HCT116 (cell line): ENCODE data around the gene MYH11. TPM values are rescaled to one million over a fixed set of nuclear protein-coding genes. Genes with fewer than 3 reads are reported as not detected.

Source experiments
- ATAC-seq: fragments of 200-7000 bp; cut with Tn5 transposase; 2 replicates; pipeline ENCODE4 v1.9.1; 2020; ENCODE audit warnings: mild to moderate bottlenecking, moderate library complexity
- BruUV-seq: library from RNA; stranded (reverse); fragments of 400-500 nt; replicated peaks from 2 replicates; lab custom pipeline; 2021; lab: Mats Ljungman, UMichigan
- CTCF ChIA-PET: fragments of 300-600 bp; sonication (Branson Sonifier 250); formaldehyde crosslinking; loops from one replicate; lab custom pipeline; 2021; ENCODE audit warnings: antibody characterized with exemption; lab: Charles Lee
- POLR2A ChIA-PET: fragments of 300-600, 350-600 bp; sonication (Branson Sonifier 250); formaldehyde crosslinking; loops from one replicate; lab custom pipeline; 2021; ENCODE audit warnings: antibody characterized with exemption; lab: Charles Lee
- RAD21 ChIA-PET, 2 experiments: fragments of 300-600 bp; sonication (Branson Sonifier 250); formaldehyde crosslinking; loops; one replicate each; lab custom pipeline; 2023; ENCODE audit warnings: low total read pairs in 2 of 2; ENCODE audit not compliant: uncharacterized antibody in 2 of 2, unreplicated experiment in 2 of 2, low non-redundant PET in 1 of 2; lab: Charles Lee
- DNase-seq: peaks from one replicate; pipeline ENCODE4 v3.0.0-alpha.2; 2010; ENCODE audit warnings: low read depth, low spot score
- H2AFZ ChIP-seq: fragments of 200-600 bp; shearing (Covaris generic), sonication (generic); 2 replicates; pipeline ENCODE4 v1.6.1; 2017; ENCODE audit warnings: low read depth, mixed run types, mixed read lengths, antibody characterized with exemption, low read length; ENCODE audit not compliant: poor library complexity, severe bottlenecking
- H3K27ac ChIP-seq: 2 replicates; pipeline ENCODE4 v1.5.1; 2012; ENCODE audit warnings: low read depth, low read length
- H3K27me3 ChIP-seq: fragments of 200-600 bp; sonication (generic); 2 replicates; pipeline ENCODE4 v1.6.1; 2016; ENCODE audit warnings: mixed run types, low read length, mixed read lengths; ENCODE audit not compliant: insufficient read depth
- H3K36me3 ChIP-seq, 2 experiments: fragments of 200-500 bp in 1 of 2; fragments of 200-600 bp in 1 of 2; sonication (Bioruptor generic) in 1 of 2; sonication (generic) in 1 of 2; 2 replicates each; pipeline versions ENCODE4 v1.5.1 to v1.6.1; 2014 to 2016; ENCODE audit warnings: low read length in 2 of 2, inconsistent platforms in 1 of 2, mixed read lengths in 1 of 2, mixed run types in 1 of 2; ENCODE audit not compliant: insufficient read depth in 2 of 2, control insufficient read depth in 1 of 2
- H3K4me1 ChIP-seq, 2 experiments: fragments of 200-600 bp in 1 of 2; sonication (generic) in 1 of 2; 2 replicates each; pipeline versions ENCODE4 v1.5.1 to v1.6.1; 2012 to 2017; ENCODE audit warnings: low read length in 2 of 2, inconsistent platforms in 1 of 2, mild to moderate bottlenecking in 1 of 2, mixed read lengths in 1 of 2, mixed run types in 1 of 2, moderate library complexity in 1 of 2; ENCODE audit not compliant: insufficient read depth in 2 of 2, control insufficient read depth in 1 of 2
- H3K4me2 ChIP-seq: fragments of 200-600 bp; sonication (generic); 2 replicates; pipeline ENCODE4 v1.6.1; 2017; ENCODE audit warnings: mixed run types, low read length, mixed read lengths
- H3K4me3 ChIP-seq, 2 experiments: fragments of 200-600 bp in 1 of 2; sonication (generic) in 1 of 2; replicated peaks in 1 of 2; 2 replicates each; pipeline ENCODE4 v1.5.1; 2011 to 2016; ENCODE audit warnings: low read length in 2 of 2, control low read depth in 1 of 2, low read depth in 1 of 2, mild to moderate bottlenecking in 1 of 2, mixed read lengths in 1 of 2, mixed run types in 1 of 2
- H3K79me2 ChIP-seq: fragments of 200-600 bp; sonication (generic); 2 replicates; pipeline ENCODE4 v1.6.1; 2017; ENCODE audit warnings: mild to moderate bottlenecking, mixed run types, low read length, moderate library complexity, mixed read lengths; ENCODE audit not compliant: insufficient read depth
- H3K9ac ChIP-seq: fragments of 200-600 bp; sonication (generic); 2 replicates; pipeline ENCODE4 v1.6.1; 2016; ENCODE audit warnings: low read length, mixed read lengths
- H3K9me2 ChIP-seq: fragments of 200-600 bp; sonication (generic), shearing (Covaris generic); 2 replicates; pipeline ENCODE4 v1.6.1; 2017; ENCODE audit warnings: mixed run types, mild to moderate bottlenecking, moderate library complexity; ENCODE audit not compliant: insufficient read depth
- H3K9me3 ChIP-seq, 2 experiments: fragments of 200-500 bp in 1 of 2; fragments of 200-600 bp in 1 of 2; sonication (Bioruptor generic) in 1 of 2; sonication (generic) in 1 of 2; 2 replicates each; pipeline ENCODE4 v1.6.1; 2014 to 2017; ENCODE audit warnings: low read length in 2 of 2, mixed read lengths in 2 of 2, inconsistent platforms in 1 of 2, low read depth in 1 of 2, mild to moderate bottlenecking in 1 of 2, mixed run types in 1 of 2, moderate library complexity in 1 of 2; ENCODE audit not compliant: control insufficient read depth in 1 of 2, insufficient read depth in 1 of 2
- H4K20me1 ChIP-seq: fragments of 200-600 bp; sonication (generic), shearing (Covaris generic); 2 replicates; pipeline ENCODE4 v1.6.1; 2017; ENCODE audit warnings: mixed run types, mild to moderate bottlenecking, moderate library complexity; ENCODE audit not compliant: insufficient read depth
- CBX3 ChIP-seq: IDR thresholded peaks from 2 replicates; pipeline ENCODE4 v1.6.1; 2012; ENCODE audit warnings: low read depth
- FOSL1 ChIP-seq: IDR thresholded peaks from 2 replicates; pipeline ENCODE4 v1.6.1; 2012; ENCODE audit warnings: low read depth
- RAD21 ChIP-seq: IDR thresholded peaks from 2 replicates; pipeline ENCODE4 v1.6.1; 2012; ENCODE audit warnings: low read depth, mild to moderate bottlenecking
- ZBTB33 ChIP-seq: IDR thresholded peaks from 2 replicates; pipeline ENCODE4 v1.6.1; 2011; ENCODE audit warnings: mild to moderate bottlenecking, low read length, moderate library complexity; ENCODE audit not compliant: insufficient replicate concordance; ENCODE audit errors: extremely low read depth
- ZFX ChIP-seq: fragments of 450-650 bp; IDR thresholded peaks from 2 replicates; pipeline ENCODE4 v1.6.1; 2017
- intact Hi-C: fragments of 100-400 bp; cut with micrococcal nuclease; formaldehyde crosslinking; loops from 2 replicates; pipeline ENCODE4 v1.10.0; 2022
- total RNA-seq: library from RNA; stranded (reverse); gene quantifications from one replicate; pipeline ENCODE4 v1.2.1, GENCODE V29; 2021; ENCODE audit not compliant: unreplicated experiment
- TF ChIP-seq, protein P1 (sequence below), 3 experiments: fragments of 200-600 bp in 1 of 3; sonication (generic) in 1 of 3; IDR thresholded peaks in 2 of 3; conservative IDR thresholded peaks in 1 of 3; 2 replicates each; pipeline ENCODE4 v1.5.1; 2012 to 2017; ENCODE audit warnings: low read depth in 2 of 3, low read length in 2 of 3, antibody characterized with exemption in 1 of 3, borderline replicate concordance in 1 of 3, control low read depth in 1 of 3, mild to moderate bottlenecking in 1 of 3, mixed read lengths in 1 of 3, mixed run types in 1 of 3, moderate library complexity in 1 of 3; ENCODE audit not compliant: insufficient read depth in 1 of 3

Gene MYH11
- total RNA-seq, 1 experiment from 2014 or later, result 0.61 TPM

GRCh38 chr16:15835136-15835878 is 21.5 kb downstream of the MYH11 start:
- H2AFZ ChIP-seq, result no peak overlapping the region
- no peaks in the 10 kb centered on the region for H3K9me2 ChIP-seq
- no peak for TF ChIP-seq ZBTB33
- no peak for TF ChIP-seq RAD21
- TF ChIP-seq, protein P1, sequence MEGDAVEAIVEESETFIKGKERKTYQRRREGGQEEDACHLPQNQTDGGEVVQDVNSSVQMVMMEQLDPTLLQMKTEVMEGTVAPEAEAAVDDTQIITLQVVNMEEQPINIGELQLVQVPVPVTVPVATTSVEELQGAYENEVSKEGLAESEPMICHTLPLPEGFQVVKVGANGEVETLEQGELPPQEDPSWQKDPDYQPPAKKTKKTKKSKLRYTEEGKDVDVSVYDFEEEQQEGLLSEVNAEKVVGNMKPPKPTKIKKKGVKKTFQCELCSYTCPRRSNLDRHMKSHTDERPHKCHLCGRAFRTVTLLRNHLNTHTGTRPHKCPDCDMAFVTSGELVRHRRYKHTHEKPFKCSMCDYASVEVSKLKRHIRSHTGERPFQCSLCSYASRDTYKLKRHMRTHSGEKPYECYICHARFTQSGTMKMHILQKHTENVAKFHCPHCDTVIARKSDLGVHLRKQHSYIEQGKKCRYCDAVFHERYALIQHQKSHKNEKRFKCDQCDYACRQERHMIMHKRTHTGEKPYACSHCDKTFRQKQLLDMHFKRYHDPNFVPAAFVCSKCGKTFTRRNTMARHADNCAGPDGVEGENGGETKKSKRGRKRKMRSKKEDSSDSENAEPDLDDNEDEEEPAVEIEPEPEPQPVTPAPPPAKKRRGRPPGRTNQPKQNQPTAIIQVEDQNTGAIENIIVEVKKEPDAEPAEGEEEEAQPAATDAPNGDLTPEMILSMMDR (IDR thresholded peaks at IDR 0.05 in 2 of 3, conservative IDR thresholded peaks at IDR 0.05 in 1 of 3; ENCODE audit: borderline replicate concordance in 1 of 3, insufficient read depth in 1 of 3, low read depth in 2 of 3, low read length in 2 of 3), result no peak
- TF ChIP-seq CBX3, result no peak
- TF ChIP-seq FOSL1, result no peak
- TF ChIP-seq ZFX, result no peak
- ChIA-PET CTCF (no interaction called here), RAD21 (no interaction called here), POLR2A (no interaction called here)
- H3K27me3 ChIP-seq, result no peaks in the 10 kb centered on the region
- no peaks in the 10 kb centered on the region for H3K4me1 ChIP-seq
- no peaks in the 10 kb centered on the region for H3K79me2 ChIP-seq
- H3K4me2 ChIP-seq, result no peak overlapping the region
- H3K4me3 ChIP-seq, result no peak overlapping the region
- no peaks in the 10 kb centered on the region for H3K9me3 ChIP-seq
- H4K20me1 ChIP-seq, result no peaks in the 10 kb centered on the region
- H3K36me3 ChIP-seq, result no peaks in the 10 kb centered on the region
- BruUV-seq, result no TSS peak
- no peak overlapping the region for H3K27ac ChIP-seq
- no peak overlapping the region for H3K9ac ChIP-seq
- DNase-seq (no peak), ATAC-seq (no peak)
- intact Hi-C loops, result no loop called here
